ENCODE data around the gene BRI3.

BRI3 gene

GRCh38 chr7:98265841-98266271 is 15.6 kb upstream of the BRI3 start:
- H3K36me3 ChIP-seq (ENCODE audit: insufficient read depth, low read length), result peaks cover 12% of the 10 kb centered on the region
- H2AFZ ChIP-seq (ENCODE audit: low read depth, low read length), result no peak overlapping the region
- H3K9me3 ChIP-seq (ENCODE audit: low read length), result peaks cover 6% of the 10 kb centered on the region
- peaks cover 4% of the 10 kb centered on the region for H3K4me1 ChIP-seq (ENCODE audit: insufficient read depth, low read length)
- H3K4me3 ChIP-seq (ENCODE audit: low read length), result no peak overlapping the region
- no peaks in the 10 kb centered on the region for H3K27me3 ChIP-seq (ENCODE audit: insufficient read depth, low read length)

- H3K4me1 ChIP-seq (ENCODE audit: insufficient read depth, low read length), result peaks cover 4% of the 10 kb centered on the region
- no peak overlapping the region for H2AFZ ChIP-seq (ENCODE audit: low read depth, low read length)
- peaks cover 2% of the 10 kb centered on the region for H3K9me3 ChIP-seq (ENCODE audit: low read length)
- no peak overlapping the region for H3K4me3 ChIP-seq (ENCODE audit: low read length)
- no peaks in the 10 kb centered on the region for H3K27me3 ChIP-seq (ENCODE audit: insufficient read depth, low read length)
- H3K36me3 ChIP-seq (ENCODE audit: insufficient read depth, low read length), result peaks cover 4% of the 10 kb centered on the region
Observed at GRCh38 chr7:98266840-98267239, 14.6 kb upstream of the BRI3 start.

- Histone ChIP-seq H2AFZ (ENCODE audit: low read depth, low read length) (no peak overlapping the region), H3K4me3 (ENCODE audit: low read length) (no peak overlapping the region), H3K9me3 (ENCODE audit: low read length) (peaks cover 1% of the 10 kb centered on the region), H3K27me3 (ENCODE audit: insufficient read depth, low read length) (no peaks in the 10 kb centered on the region), H3K36me3 (ENCODE audit: insufficient read depth, low read length) (peaks cover 4% of the 10 kb centered on the region), H3K4me1 (ENCODE audit: insufficient read depth, low read length) (peaks cover 4% of the 10 kb centered on the region)
Observed at GRCh38 chr7:98267303-98267702, 14.2 kb upstream of the BRI3 start.

GRCh38 chr7:98276241-98276761 is 5.2 kb upstream of the BRI3 start:
- Histone ChIP-seq H3K4me3 (ENCODE audit: low read length) (no peak overlapping the region), H3K36me3 (ENCODE audit: insufficient read depth, low read length) (no peaks in the 10 kb centered on the region), H2AFZ (ENCODE audit: low read depth, low read length) (no peak overlapping the region), H3K4me1 (ENCODE audit: insufficient read depth, low read length) (peaks cover 6% of the 10 kb centered on the region), H3K27me3 (ENCODE audit: insufficient read depth, low read length) (no peaks in the 10 kb centered on the region), H3K9me3 (ENCODE audit: low read length) (no peaks in the 10 kb centered on the region)

- H2AFZ ChIP-seq (ENCODE audit: low read depth, low read length), result no peak overlapping the region
Observed at GRCh38 chr7:98278408-98278807, 3.1 kb upstream of the BRI3 start.

GRCh38 chr7:98278936-98279335 is 2.5 kb upstream of the BRI3 start:
- Histone ChIP-seq H3K27me3 (ENCODE audit: insufficient read depth, low read length) (no peaks in the 10 kb centered on the region), H3K4me1 (ENCODE audit: insufficient read depth, low read length) (peaks cover 25% of the 10 kb centered on the region), H2AFZ (ENCODE audit: low read depth, low read length) (no peak overlapping the region), H3K36me3 (ENCODE audit: insufficient read depth, low read length) (peaks cover 5% of the 10 kb centered on the region), H3K4me3 (ENCODE audit: low read length) (no peak overlapping the region), H3K9me3 (ENCODE audit: low read length) (no peaks in the 10 kb centered on the region)

More at GRCh38 chr7:98278408-98278807, 3.1 kb upstream of the BRI3 start:
- Histone ChIP-seq H3K27me3 (ENCODE audit: insufficient read depth, low read length) (no peaks in the 10 kb centered on the region), H3K4me1 (ENCODE audit: insufficient read depth, low read length) (peaks cover 20% of the 10 kb centered on the region), H3K9me3 (ENCODE audit: low read length) (no peaks in the 10 kb centered on the region), H3K4me3 (ENCODE audit: low read length) (no peak overlapping the region), H3K36me3 (ENCODE audit: insufficient read depth, low read length) (peaks cover under 1% of the 10 kb centered on the region)

- Histone ChIP-seq H2AFZ (ENCODE audit: low read depth, low read length) (no peak overlapping the region), H3K27me3 (ENCODE audit: insufficient read depth, low read length) (no peaks in the 10 kb centered on the region), H3K4me3 (ENCODE audit: low read length) (peak overlapping the region; percentile 68), H3K4me1 (ENCODE audit: insufficient read depth, low read length) (peaks cover 37% of the 10 kb centered on the region), H3K9me3 (ENCODE audit: low read length) (no peaks in the 10 kb centered on the region), H3K36me3 (ENCODE audit: insufficient read depth, low read length) (peaks cover 10% of the 10 kb centered on the region)
Observed at GRCh38 chr7:98280296-98280695, 1.2 kb upstream of the BRI3 start.

GRCh38 chr7:98281757-98282606 is 496 bp downstream of the BRI3 start:
- Histone ChIP-seq H3K4me1 (ENCODE audit: insufficient read depth, low read length) (peaks cover 40% of the 10 kb centered on the region), H3K36me3 (ENCODE audit: insufficient read depth, low read length) (peaks cover 13% of the 10 kb centered on the region), H3K27me3 (ENCODE audit: insufficient read depth, low read length) (no peaks in the 10 kb centered on the region), H3K9me3 (ENCODE audit: low read length) (no peaks in the 10 kb centered on the region), H2AFZ (ENCODE audit: low read depth, low read length) (no peak overlapping the region), H3K4me3 (ENCODE audit: low read length) (peak overlapping the region; percentile 60)

GRCh38 chr7:98282703-98283102 is 1.2 kb downstream of the BRI3 start:
- H3K27me3 ChIP-seq (ENCODE audit: insufficient read depth, low read length), result no peaks in the 10 kb centered on the region
- no peaks in the 10 kb centered on the region for H3K9me3 ChIP-seq (ENCODE audit: low read length)
- H3K36me3 ChIP-seq (ENCODE audit: insufficient read depth, low read length), result peaks cover 19% of the 10 kb centered on the region
- H3K4me3 ChIP-seq (ENCODE audit: low read length), result peak overlapping the region; percentile 60
- H3K4me1 ChIP-seq (ENCODE audit: insufficient read depth, low read length), result peaks cover 40% of the 10 kb centered on the region
- H2AFZ ChIP-seq (ENCODE audit: low read depth, low read length), result no peak overlapping the region

- no peak overlapping the region for H2AFZ ChIP-seq (ENCODE audit: low read depth, low read length)
- H3K27me3 ChIP-seq (ENCODE audit: insufficient read depth, low read length), result no peaks in the 10 kb centered on the region
- peaks cover 40% of the 10 kb centered on the region for H3K4me1 ChIP-seq (ENCODE audit: insufficient read depth, low read length)
- peak overlapping the region; percentile 60 for H3K4me3 ChIP-seq (ENCODE audit: low read length)
- peaks cover 23% of the 10 kb centered on the region for H3K36me3 ChIP-seq (ENCODE audit: insufficient read depth, low read length)
- H3K9me3 ChIP-seq (ENCODE audit: low read length), result no peaks in the 10 kb centered on the region
Observed at GRCh38 chr7:98283127-98283886, 1.8 kb downstream of the BRI3 start.

- H3K4me1 ChIP-seq (ENCODE audit: insufficient read depth, low read length), result peaks cover 40% of the 10 kb centered on the region
- H3K27me3 ChIP-seq (ENCODE audit: insufficient read depth, low read length), result no peaks in the 10 kb centered on the region
- H3K9me3 ChIP-seq (ENCODE audit: low read length), result no peaks in the 10 kb centered on the region
- H3K4me3 ChIP-seq (ENCODE audit: low read length), result no peak overlapping the region
- H2AFZ ChIP-seq (ENCODE audit: low read depth, low read length), result no peak overlapping the region
- peaks cover 23% of the 10 kb centered on the region for H3K36me3 ChIP-seq (ENCODE audit: insufficient read depth, low read length)
Observed at GRCh38 chr7:98283887-98284222, 2.4 kb downstream of the BRI3 start.

GRCh38 chr7:98284335-98285036 is 3.0 kb downstream of the BRI3 start:
- H2AFZ ChIP-seq (ENCODE audit: low read depth, low read length), result no peak overlapping the region
- H3K4me1 ChIP-seq (ENCODE audit: insufficient read depth, low read length), result peaks cover 40% of the 10 kb centered on the region
- H3K9me3 ChIP-seq (ENCODE audit: low read length), result no peaks in the 10 kb centered on the region
- no peak overlapping the region for H3K4me3 ChIP-seq (ENCODE audit: low read length)
- peaks cover 23% of the 10 kb centered on the region for H3K36me3 ChIP-seq (ENCODE audit: insufficient read depth, low read length)
- H3K27me3 ChIP-seq (ENCODE audit: insufficient read depth, low read length), result no peaks in the 10 kb centered on the region

All from neuron (in vitro differentiated cells).